GM08714 (cell line): ENCODE results near the gene PAX3.

Experiments
- H3K4me3 ChIP-seq: fragments of 200-500 bp; sonication (Bioruptor generic); 2 replicates; pipeline ENCODE4 v1.5.1; 2014; ENCODE audit warnings: mild to moderate bottlenecking, low read length, inconsistent platforms
- ZNF274 ChIP-seq: IDR thresholded peaks from 2 replicates; pipeline ENCODE4 v1.6.1; 2012; ENCODE audit warnings: mild to moderate bottlenecking, low read depth, low read length

Gene PAX3

GRCh38 chr2:222305516-222306392 is 7.0 kb upstream of the PAX3 start:
- TF ChIP-seq ZNF274: no peak
- peak overlapping the region; percentile 60; the same call in 1 of the 2 replicates for H3K4me3 ChIP-seq

GRCh38 chr2:222304737-222305515 is 6.1 kb upstream of the PAX3 start:
- TF ChIP-seq ZNF274: no peak
- H3K4me3 ChIP-seq: peak overlapping the region; percentile 60; the same call in 1 of the 2 replicates

GRCh38 chr2:222303828-222304736 is 5.3 kb upstream of the PAX3 start:
- peak overlapping the region; percentile 60; the same call in 1 of the 2 replicates for H3K4me3 ChIP-seq
- TF ChIP-seq ZNF274: no peak

GRCh38 chr2:222303045-222303827 is 4.4 kb upstream of the PAX3 start:
- H3K4me3 ChIP-seq: no peak overlapping the region
- no peak for TF ChIP-seq ZNF274

GRCh38 chr2:222302178-222303018 is 3.6 kb upstream of the PAX3 start:
- no peak overlapping the region; the same call in 1 of the 2 replicates for H3K4me3 ChIP-seq
- no peak for TF ChIP-seq ZNF274

GRCh38 chr2:222301796-222302118 is 3.0 kb upstream of the PAX3 start:
- TF ChIP-seq ZNF274: no peak
- no peak overlapping the region for H3K4me3 ChIP-seq

- TF ChIP-seq ZNF274: no peak
- H3K4me3 ChIP-seq: no peak overlapping the region
Measured at GRCh38 chr2:222301053-222301795, 2.4 kb upstream of the PAX3 start.

GRCh38 chr2:222300726-222301052 is 1.9 kb upstream of the PAX3 start:
- no peak overlapping the region for H3K4me3 ChIP-seq
- no peak for TF ChIP-seq ZNF274

- no peak overlapping the region for H3K4me3 ChIP-seq
- TF ChIP-seq ZNF274: no peak
Measured at GRCh38 chr2:222299906-222300725, 1.3 kb upstream of the PAX3 start.

- no peak for TF ChIP-seq ZNF274
- H3K4me3 ChIP-seq: peak overlapping the region; percentile 15
Measured at GRCh38 chr2:222298001-222298310, 842 bp downstream of the PAX3 start.

GRCh38 chr2:222297600-222297935 is 1.2 kb downstream of the PAX3 start:
- H3K4me3 ChIP-seq: no peak overlapping the region
- no peak for TF ChIP-seq ZNF274
